Right hindlimb (tissue), 1 donor: ENCODE data around the gene DOCK10.
"Not testable (repeated sequence)": the region's sequence is repeated elsewhere in the genome, so short reads cannot be mapped to it uniquely, and the experiment has no call there.

Source experiments
- DNase-seq: peaks from one replicate; pipeline ENCODE4 v3.0.0-alpha.2; 2018

DOCK10 gene

GRCh38 chr2:224941960-224942359 lies 100.3 kb downstream of the DOCK10 start:
- DNase-seq = no peak

- DNase-seq = no peak
Observed at GRCh38 chr2:224940618-224941017, 101.7 kb downstream of the DOCK10 start.

- peak; percentile 65 for DNase-seq
Observed at GRCh38 chr2:224938651-224939182, 103.6 kb downstream of the DOCK10 start.

- DNase-seq = no peak
Observed at GRCh38 chr2:224937887-224938286, 104.4 kb downstream of the DOCK10 start.

- DNase-seq = peak; percentile 47
Observed at GRCh38 chr2:224934526-224935188, 107.6 kb downstream of the DOCK10 start.

- no peak for DNase-seq
Observed at GRCh38 chr2:224933431-224933830, 108.8 kb downstream of the DOCK10 start.

GRCh38 chr2:224932522-224932921 lies 109.7 kb downstream of the DOCK10 start:
- DNase-seq = no peak

- no peak for DNase-seq
Observed at GRCh38 chr2:224931956-224932355, 110.3 kb downstream of the DOCK10 start.

- DNase-seq = no peak
Observed at GRCh38 chr2:224930990-224931389, 111.3 kb downstream of the DOCK10 start.

- no peak for DNase-seq
Observed at GRCh38 chr2:224930124-224930523, 112.1 kb downstream of the DOCK10 start.

- DNase-seq = no peak
Observed at GRCh38 chr2:224929512-224929911, 112.8 kb downstream of the DOCK10 start.

GRCh38 chr2:224927646-224928173 lies 114.6 kb downstream of the DOCK10 start:
- no peak for DNase-seq

- no peak for DNase-seq
Observed at GRCh38 chr2:224927011-224927410, 115.3 kb downstream of the DOCK10 start.

GRCh38 chr2:224925810-224926100 lies 116.5 kb downstream of the DOCK10 start:
- DNase-seq = no peak

GRCh38 chr2:224925061-224925809 lies 117.0 kb downstream of the DOCK10 start:
- DNase-seq = no peak

GRCh38 chr2:224924631-224925030 lies 117.6 kb downstream of the DOCK10 start:
- DNase-seq = no peak

- DNase-seq = no peak
Observed at GRCh38 chr2:224922142-224922727, 120.0 kb downstream of the DOCK10 start.

- DNase-seq = no peak
Observed at GRCh38 chr2:224919472-224920110, 122.7 kb downstream of the DOCK10 start.

GRCh38 chr2:224918626-224919471 lies 123.4 kb downstream of the DOCK10 start:
- no peak for DNase-seq

GRCh38 chr2:224917246-224917645 lies 125.0 kb downstream of the DOCK10 start:
- DNase-seq = not testable (repeated sequence)

GRCh38 chr2:224915136-224915535 lies 127.1 kb downstream of the DOCK10 start:
- no peak for DNase-seq

- no peak for DNase-seq
Observed at GRCh38 chr2:224910574-224910925, 131.7 kb downstream of the DOCK10 start.
